Activated T-helper 1 cell treated with anti-CD3 and anti-CD28 coated beads, Interleukin-12 subunit alpha, Interleukin-12 subunit beta, Interleukin-2, Interleukin-4 antibody, amounts not matched to agents 30 ng/mL and 10 ng/mL and 1 ng/mL, durations not matched to agents 14 hours and 24 hours and 36 hours (primary cell): ENCODE data around the gene RPS25. TPM values are rescaled to one million over a fixed set of nuclear protein-coding genes. Genes with fewer than 3 reads are reported as not detected.
A peak's percentile ranks its signal among the peaks of the same experiment; 100 is the strongest.
"Not testable (repeated sequence)": the region's sequence is repeated elsewhere in the genome, so short reads cannot be mapped to it uniquely, and the experiment has no call there.

Experiments used
- DNase-seq: peaks from one replicate; pipeline ENCODE4 v3.0.0; 2021; ENCODE audit warnings: low spot score
- H3K27ac Mint-ChIP-seq: one replicate; pipeline ENCODE4 v1.8.0; 2021; ENCODE audit warnings: mild to moderate bottlenecking, mixed read lengths
- H3K27me3 Mint-ChIP-seq: one replicate; pipeline ENCODE4 v1.8.0; 2022; ENCODE audit warnings: mild to moderate bottlenecking, moderate library complexity, mixed read lengths; ENCODE audit not compliant: insufficient read depth
- H3K36me3 Mint-ChIP-seq: one replicate; pipeline ENCODE4 v1.8.0; 2021; ENCODE audit warnings: low read depth, mixed read lengths
- H3K4me1 Mint-ChIP-seq: one replicate; pipeline ENCODE4 v1.8.0; 2021; ENCODE audit warnings: low read depth, mixed read lengths
- H3K4me3 Mint-ChIP-seq: one replicate; pipeline ENCODE4 v1.8.0; 2021; ENCODE audit warnings: mild to moderate bottlenecking, moderate library complexity, mixed read lengths
- H3K9me3 Mint-ChIP-seq: one replicate; pipeline ENCODE4 v1.8.0; 2021; ENCODE audit warnings: mixed read lengths
- intact Hi-C: fragments of 100-400 bp; cut with micrococcal nuclease; formaldehyde crosslinking; loops from one replicate; pipeline ENCODE4 v1.15.1; 2024
- total RNA-seq: library from RNA; stranded (reverse); gene quantifications from 2 replicates; pipeline ENCODE4 v1.2.3, GENCODE V29; 2022

The RPS25 gene
- 1,440 and 1,455 TPM in 2 replicates for total RNA-seq

DNA sequence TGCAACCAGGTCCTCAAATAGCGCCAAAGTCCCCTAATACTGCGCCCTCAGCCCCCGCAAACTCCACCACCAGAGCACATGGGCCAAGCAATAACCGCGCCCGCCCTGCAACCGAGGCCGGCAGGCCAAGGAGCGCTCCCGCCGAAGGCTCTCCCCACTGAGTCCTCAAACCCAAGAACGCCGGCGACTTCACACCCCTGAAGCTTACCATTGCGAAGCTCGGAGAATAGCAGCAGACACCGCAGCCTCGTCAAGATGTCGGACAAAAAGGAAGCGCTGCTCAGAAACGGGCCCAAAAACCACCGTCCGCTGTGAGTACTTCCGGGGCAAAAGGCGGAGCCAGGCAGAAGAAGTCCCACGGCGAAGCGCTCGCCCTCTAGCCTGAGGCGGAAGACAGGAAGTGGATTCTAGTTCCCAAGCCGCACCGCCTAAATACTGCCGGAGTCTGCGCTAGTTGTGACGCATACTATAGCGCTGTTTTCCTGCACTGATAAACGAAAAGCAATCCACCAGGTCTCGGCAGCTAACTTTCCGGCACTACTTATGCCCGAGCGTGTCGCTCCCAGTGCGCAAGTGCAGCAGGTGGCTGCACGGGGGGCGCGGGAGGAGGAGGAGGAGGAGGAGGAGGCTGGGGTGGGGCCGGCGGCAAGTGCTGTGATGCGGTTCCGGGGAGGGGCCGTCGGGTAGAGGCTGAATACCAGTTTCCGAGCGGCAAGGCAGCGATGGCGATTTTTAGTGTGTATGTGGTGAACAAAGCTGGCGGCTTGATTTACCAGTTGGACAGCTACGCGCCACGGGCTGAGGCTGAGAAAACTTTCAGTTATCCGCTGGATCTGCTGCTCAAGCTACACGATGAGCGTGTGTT lies at the start of gene RPS25, which contains the start of gene TRAPPC4:
RPS25 (minus strand) TSS at position 270 of the 865 bp plus-strand sequence; CDS start at position 211, 59 bp downstream.
TRAPPC4 (plus strand) TSS at position 693 of the 865 bp plus-strand sequence; CDS start at position 723, 30 bp downstream.
- Mint-ChIP-seq H3K9me3 (no peaks in the 10 kb centered on the region), H3K4me3 (peak within 1 kb of the TSS; percentile 99), H3K4me1 (peaks cover 42% of the 10 kb centered on the region), H3K27me3 (no peaks in the 10 kb centered on the region), H3K36me3 (peaks cover 58% of the 10 kb centered on the region), H3K27ac (peak within 1 kb of the TSS; percentile 100)
- intact Hi-C loops, result loop anchor here (1.0 to 5.0 kb wide), 11 partner anchors 12 to 227 kb away; partner anchors contain the start of genes CBL, CENATAC, DDX6 and DPAGT1
- DNase-seq, result peak; percentile 92

DNA sequence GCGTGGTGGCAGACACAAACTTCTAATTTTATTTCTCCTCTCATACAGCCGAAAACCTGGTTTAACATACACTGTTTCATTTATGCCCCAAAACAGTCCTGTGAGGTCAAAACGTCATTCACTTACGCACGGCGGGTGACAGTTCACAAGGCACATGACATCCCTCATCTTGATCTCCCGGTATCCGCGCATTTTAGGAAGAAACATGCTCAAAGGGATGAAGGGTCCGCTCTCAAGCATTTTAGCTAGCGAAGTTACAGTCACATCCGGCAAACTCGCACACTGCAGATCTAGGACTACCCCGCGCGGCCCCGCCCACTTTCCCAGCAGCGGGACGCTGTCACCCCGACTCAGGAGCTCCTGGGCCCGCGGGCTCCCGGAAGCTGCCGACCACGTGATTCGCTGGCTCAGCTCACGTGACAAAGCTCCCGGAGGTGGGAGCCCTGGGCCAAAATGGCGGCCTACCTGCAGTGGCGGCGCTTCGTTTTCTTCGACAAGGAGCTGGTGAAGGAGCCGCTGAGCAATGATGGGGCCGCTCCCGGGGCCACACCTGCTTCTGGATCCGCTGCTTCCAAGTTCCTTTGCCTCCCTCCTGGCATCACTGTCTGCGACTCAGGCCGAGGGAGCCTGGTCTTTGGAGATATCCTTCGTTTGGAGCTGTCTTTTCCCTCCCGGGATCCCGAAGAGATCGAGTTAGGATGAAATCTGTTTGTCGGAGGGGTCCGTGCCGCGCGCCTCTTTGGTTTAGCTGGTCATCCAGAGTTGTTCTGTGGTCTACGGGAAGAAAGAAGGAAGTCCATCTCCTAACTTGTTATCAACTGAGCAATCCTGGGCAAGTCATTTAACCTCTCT lies 49.5 kb upstream of the RPS25 start, which contains the start of gene VPS11:
VPS11 (plus strand) TSS at position 448 of the 852 bp plus-strand sequence; CDS start at position 454, 6 bp downstream.
- DNase-seq, result peak; percentile 98
- Mint-ChIP-seq H3K4me1 (peaks cover 31% of the 10 kb centered on the region), H3K4me3 (peak within 1 kb of the TSS; percentile 96), H3K27ac (peak within 1 kb of the TSS; percentile 97), H3K27me3 (peaks cover 2% of the 10 kb centered on the region), H3K36me3 (peaks cover 13% of the 10 kb centered on the region), H3K9me3 (no peaks in the 10 kb centered on the region)
- intact Hi-C loops, result loop anchor here (1.0 to 5.0 kb wide), 13 partner anchors 10 to 495 kb away; partner anchors contain the start of genes ARCN1, HINFP, HMBS and HYOU1

DNA sequence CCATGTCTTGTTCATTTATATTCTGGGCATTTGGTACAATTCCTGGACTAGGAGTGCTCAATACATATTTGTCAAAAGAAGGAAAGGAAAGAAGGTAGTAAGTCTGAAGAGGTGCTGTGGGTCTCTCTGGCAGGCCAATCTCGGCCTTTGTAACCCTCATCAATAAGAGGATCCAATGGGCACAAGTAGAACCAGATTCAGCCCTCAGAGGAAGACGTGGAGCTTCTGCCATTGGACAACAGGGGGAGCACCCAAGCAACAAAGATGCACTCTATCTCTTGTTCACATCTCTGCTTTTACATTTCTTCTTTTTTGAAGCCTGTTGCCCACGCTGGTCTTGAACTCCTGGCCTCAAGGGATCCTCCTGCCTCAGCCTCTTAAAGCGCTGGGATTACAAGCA lies 47.2 kb upstream of the RPS25 start:
- intact Hi-C loops, result loop anchor here (5.0 kb wide), 1 partner anchor 493 kb away; the partner anchor contains the start of gene ARCN1
- peak overlapping the region; percentile 96 for H3K4me3 Mint-ChIP-seq
- no peaks in the 10 kb centered on the region for H3K9me3 Mint-ChIP-seq
- no peak overlapping the region for H3K27ac Mint-ChIP-seq
- peaks cover 2% of the 10 kb centered on the region for H3K27me3 Mint-ChIP-seq
- peaks cover 8% of the 10 kb centered on the region for H3K36me3 Mint-ChIP-seq
- peaks cover 31% of the 10 kb centered on the region for H3K4me1 Mint-ChIP-seq
- DNase-seq, result peak; percentile 38

DNA sequence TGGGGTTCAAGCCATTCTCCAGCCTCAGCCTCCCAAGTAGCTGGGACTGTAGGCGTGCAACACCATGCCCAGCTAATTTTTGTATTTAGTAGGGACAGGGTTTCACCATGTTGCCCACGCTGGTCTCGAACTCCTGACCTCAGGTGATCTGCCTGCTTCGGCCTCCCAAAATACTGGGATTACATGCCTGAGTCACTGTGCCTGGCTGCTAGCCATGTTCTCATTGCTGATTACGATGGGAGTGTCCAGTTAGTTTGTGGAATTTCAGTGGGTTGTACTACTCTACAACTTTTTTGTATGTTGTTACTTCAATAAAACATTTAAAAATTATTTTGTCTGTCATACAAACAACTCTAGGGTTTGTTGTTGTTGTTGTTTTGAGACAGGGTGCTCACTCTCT lies 44.6 kb upstream of the RPS25 start:
- Mint-ChIP-seq H3K9me3 (no peaks in the 10 kb centered on the region), H3K27me3 (no peaks in the 10 kb centered on the region), H3K4me1 (peaks cover 34% of the 10 kb centered on the region), H3K4me3 (no peak overlapping the region), H3K36me3 (peaks cover 6% of the 10 kb centered on the region), H3K27ac (no peak overlapping the region)
- DNase-seq, result no peak
- intact Hi-C loops, result no loop called here

DNA sequence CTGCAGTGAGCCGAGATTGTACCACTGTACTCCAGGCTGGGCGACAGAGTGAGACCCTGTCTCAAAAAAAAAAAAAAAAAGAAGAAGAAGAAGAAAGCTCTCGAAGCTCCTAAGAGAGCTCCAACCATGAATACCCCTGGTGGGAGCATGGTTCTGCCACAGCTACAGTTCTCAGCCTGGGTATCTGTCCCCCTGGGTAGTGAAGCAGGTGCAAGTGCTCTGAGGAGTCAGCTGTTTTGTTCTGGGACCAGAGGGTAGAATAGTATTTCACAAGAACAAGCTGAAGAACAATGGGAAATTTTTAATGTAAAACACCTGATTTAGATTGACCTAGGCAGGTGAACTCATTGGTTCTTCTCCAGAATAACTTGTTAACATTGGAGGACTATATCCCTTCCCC lies 43.1 kb upstream of the RPS25 start:
- Mint-ChIP-seq H3K27me3 (no peaks in the 10 kb centered on the region), H3K4me1 (peaks cover 27% of the 10 kb centered on the region), H3K36me3 (peaks cover 4% of the 10 kb centered on the region), H3K9me3 (no peaks in the 10 kb centered on the region), H3K27ac (no peak overlapping the region), H3K4me3 (no peak overlapping the region)
- DNase-seq, result no peak
- intact Hi-C loops, result no loop called here

DNA sequence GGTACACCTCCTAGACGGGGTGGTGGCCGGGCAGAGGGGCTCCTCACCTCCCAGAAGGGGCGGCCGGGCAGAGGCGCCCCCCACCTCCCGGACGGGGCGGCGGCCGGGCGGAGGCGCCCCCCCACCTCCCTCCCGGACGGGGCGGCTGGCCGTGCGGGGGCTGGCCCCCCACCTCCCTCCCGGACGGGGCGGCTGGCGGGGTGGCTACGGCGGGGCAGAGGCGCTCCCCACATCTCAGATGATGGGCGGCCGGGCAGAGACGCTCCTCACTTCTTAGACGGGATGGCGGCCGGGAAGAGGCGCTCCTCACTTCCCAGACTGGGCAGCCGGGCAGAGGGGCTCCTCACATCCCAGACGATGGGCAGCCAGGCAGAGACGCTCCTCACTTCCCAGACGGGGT lies 41.0 kb upstream of the RPS25 start:
- H3K9me3 Mint-ChIP-seq, DNase-seq, intact Hi-C loops, H3K27me3 Mint-ChIP-seq, H3K27ac Mint-ChIP-seq: not testable (repeated sequence)
- Mint-ChIP-seq H3K4me3 (peak overlapping the region; percentile 46), H3K4me1 (peaks cover 29% of the 10 kb centered on the region), H3K36me3 (peaks cover 24% of the 10 kb centered on the region)

DNA sequence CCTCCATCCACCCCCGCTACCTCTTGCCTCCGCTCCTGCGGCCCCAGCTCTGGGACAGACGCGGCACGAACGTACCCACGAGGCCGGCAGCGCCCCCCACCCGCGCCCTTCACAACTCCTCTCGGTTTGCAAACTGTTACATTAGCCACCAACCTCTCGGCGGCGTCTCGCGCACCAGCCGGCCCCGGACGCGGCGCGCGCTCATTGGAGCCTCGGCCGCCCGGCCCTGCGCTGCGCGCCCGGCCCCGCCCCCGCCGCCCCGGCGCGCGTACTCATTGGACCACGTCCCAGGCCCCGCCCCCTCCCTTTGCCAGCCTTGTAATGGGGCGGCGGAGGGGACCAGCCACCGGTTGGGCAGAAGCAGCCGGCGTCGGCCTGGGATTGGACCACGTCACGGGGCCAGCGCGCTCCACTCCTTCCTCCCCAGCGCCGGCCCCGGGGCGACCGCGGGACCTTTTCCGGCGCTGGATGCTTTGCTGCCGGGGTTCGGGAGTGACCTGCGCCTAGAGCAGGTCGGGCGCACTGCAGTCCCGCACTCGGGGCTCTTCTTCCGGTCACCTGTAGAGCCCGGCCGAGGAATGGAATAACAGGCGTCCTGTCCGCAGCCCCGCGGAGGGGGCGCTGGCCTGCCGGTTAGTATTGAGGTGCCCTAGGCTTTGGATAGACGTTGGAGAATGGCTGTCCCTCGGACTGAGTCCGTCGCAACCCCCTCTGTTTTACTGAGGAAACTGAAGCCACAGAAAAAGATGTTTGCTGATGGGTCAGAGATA lies 39.0 kb upstream of the RPS25 start, which contains the start of gene HYOU1:
HYOU1 (minus strand) TSS at position 206 of the 770 bp plus-strand sequence. CDS start 1,045 bp downstream, outside the sequence.
- H3K4me1 Mint-ChIP-seq, result peaks cover 48% of the 10 kb centered on the region
- H3K27me3 Mint-ChIP-seq, result no peaks in the 10 kb centered on the region
- DNase-seq, result peak; percentile 98
- no peaks in the 10 kb centered on the region for H3K9me3 Mint-ChIP-seq
- peaks cover 39% of the 10 kb centered on the region for H3K36me3 Mint-ChIP-seq
- peak within 1 kb of the TSS; percentile 97 for H3K4me3 Mint-ChIP-seq
- intact Hi-C loops, result loop anchor here (1.0 to 2.0 kb wide), 10 partner anchors 10 to 140 kb away; partner anchors contain the start of genes C2CD2L, DPAGT1, HINFP and RPS25
- peak within 1 kb of the TSS; percentile 99 for H3K27ac Mint-ChIP-seq

DNA sequence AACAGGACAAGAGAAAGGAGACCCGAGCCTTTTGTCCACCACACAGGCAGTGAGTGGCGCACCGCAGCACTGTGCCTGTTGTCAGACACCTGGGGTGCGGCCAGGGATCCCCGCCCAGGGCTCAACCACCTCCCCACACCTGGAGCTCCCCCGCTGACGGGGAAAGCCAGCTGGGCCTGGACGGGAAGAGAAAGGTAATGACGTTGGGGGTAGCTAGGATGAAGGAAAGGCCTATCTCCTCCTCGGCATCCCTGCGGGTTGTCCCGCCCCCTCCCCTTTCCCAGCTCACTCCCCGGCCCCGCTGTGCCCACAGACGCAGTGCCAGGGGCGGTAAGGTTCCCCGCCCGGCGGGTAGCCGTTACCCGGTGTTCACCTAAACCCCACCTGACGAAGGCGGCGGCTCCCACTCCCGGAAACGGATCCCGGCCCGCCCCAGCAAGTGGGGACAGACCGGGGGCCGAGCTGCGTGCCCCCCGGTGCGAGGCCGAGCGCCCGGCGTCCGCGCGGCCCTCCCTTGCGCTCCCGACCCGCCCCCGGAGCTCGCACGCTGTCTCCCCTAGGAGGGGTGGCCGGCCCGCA lies 38.4 kb upstream of the RPS25 start:
- peak; percentile 33 for DNase-seq
- Mint-ChIP-seq H3K27me3 (no peaks in the 10 kb centered on the region), H3K4me3 (peak overlapping the region; percentile 97), H3K36me3 (peaks cover 44% of the 10 kb centered on the region), H3K27ac (peak overlapping the region; percentile 99), H3K4me1 (peaks cover 52% of the 10 kb centered on the region), H3K9me3 (no peaks in the 10 kb centered on the region)
- intact Hi-C loops, result loop anchor here (2.0 kb wide), 1 partner anchor 140 kb away; no protein-coding TSS in a partner anchor

DNA sequence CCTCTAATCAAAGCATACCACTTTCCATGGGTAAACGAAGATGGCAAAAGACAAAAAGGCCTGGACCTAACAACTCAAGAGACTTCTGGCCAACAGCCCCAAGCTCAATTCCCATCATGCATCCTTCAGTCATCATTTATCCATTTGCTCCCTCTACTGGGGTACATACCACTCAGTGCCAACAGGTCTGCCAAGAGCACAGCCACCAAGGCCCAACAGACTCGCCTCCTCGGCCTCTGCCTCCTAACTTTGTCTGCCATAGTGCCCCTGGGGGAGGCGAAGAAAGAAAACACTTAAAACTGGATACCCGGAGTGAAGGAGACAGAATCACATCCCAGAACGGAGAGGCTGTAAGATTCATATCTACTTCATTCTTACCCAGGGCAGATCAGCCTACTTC lies 37.8 kb upstream of the RPS25 start:
- Mint-ChIP-seq H3K36me3 (peaks cover 50% of the 10 kb centered on the region), H3K27ac (peak overlapping the region; percentile 78), H3K4me3 (peak overlapping the region; percentile 97), H3K4me1 (peaks cover 52% of the 10 kb centered on the region), H3K9me3 (no peaks in the 10 kb centered on the region), H3K27me3 (no peaks in the 10 kb centered on the region)
- DNase-seq, result no peak
- intact Hi-C loops, result loop anchor here (2.0 kb wide), 1 partner anchor 141 kb away; no protein-coding TSS in a partner anchor

DNA sequence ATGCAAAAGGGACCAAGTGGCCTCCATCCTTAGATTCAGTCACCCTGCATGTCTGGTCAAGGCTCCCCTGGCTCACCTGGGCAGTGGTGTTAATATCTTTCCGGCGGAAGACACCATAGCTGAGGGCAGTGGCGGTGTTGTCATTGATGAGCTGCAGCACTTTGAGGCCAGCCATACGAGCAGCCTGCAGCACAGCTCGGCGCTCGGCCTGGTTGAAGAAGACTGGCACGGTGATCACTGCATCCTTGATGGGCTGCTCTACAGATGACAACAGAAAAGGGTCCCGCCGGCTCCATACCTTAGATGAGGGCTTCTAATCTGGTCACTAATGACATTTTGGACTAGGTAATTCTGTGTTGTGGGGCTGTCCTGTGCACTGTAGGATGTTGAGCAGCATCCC lies 36.3 kb upstream of the RPS25 start:
- Mint-ChIP-seq H3K36me3 (peaks cover 62% of the 10 kb centered on the region), H3K4me1 (peaks cover 52% of the 10 kb centered on the region), H3K4me3 (peak overlapping the region; percentile 68), H3K27me3 (no peaks in the 10 kb centered on the region), H3K27ac (no peak overlapping the region), H3K9me3 (no peaks in the 10 kb centered on the region)
- intact Hi-C loops, result no loop called here
- no peak for DNase-seq

DNA sequence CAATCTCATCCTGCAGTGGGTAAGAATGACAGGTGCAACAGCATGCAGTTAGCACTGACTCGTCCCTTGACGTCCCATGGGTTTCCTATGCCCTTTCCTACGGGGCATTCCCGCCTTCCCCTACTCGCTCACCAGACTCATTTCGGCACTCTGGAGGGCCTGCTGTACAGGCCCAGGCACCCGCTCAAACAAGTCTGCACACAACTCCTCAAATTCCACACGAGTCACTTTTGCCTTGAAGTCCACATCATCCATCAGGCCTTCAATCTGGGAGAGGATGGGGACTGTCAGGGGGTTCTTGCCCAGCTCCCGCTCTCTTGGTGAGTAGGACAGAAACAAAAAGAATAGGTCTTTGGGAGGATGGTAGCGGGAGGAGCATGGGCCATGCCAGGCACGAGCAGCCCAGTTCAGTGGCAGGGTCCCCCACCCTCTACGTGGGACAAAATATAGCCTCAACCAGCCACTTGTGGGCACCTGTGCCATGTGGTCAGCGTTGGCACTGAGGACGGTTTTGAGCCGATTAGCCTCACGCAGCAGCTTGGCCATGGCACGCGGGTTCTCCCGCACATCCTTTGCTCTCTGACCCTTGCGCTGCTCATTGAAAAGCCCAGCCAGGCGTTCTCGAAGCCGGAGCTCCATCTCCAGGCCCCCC lies 34.1 kb upstream of the RPS25 start:
- no peak overlapping the region for H3K4me3 Mint-ChIP-seq
- no peaks in the 10 kb centered on the region for H3K9me3 Mint-ChIP-seq
- intact Hi-C loops, result no loop called here
- DNase-seq, result no peak
- H3K4me1 Mint-ChIP-seq, result peaks cover 40% of the 10 kb centered on the region
- peak overlapping the region; percentile 64 for H3K27ac Mint-ChIP-seq
- H3K36me3 Mint-ChIP-seq, result peaks cover 76% of the 10 kb centered on the region
- no peaks in the 10 kb centered on the region for H3K27me3 Mint-ChIP-seq
